NCI-H1694 (cell line): ENCODE results near the gene GAB1.
A peak's percentile ranks its signal among the peaks of the same experiment; 100 is the strongest.

Experiments used
- DNase-seq: peaks from one replicate; lab custom pipeline; 2025; lab: John Stamatoyannopoulos, UW

GAB1 gene

GRCh38 chr4:143489106-143489505, 152.4 kb downstream of the GAB1 start:
- DNase-seq: no peak

GRCh38 chr4:143498021-143498420, 161.3 kb downstream of the GAB1 start:
- DNase-seq: no peak

DNA sequence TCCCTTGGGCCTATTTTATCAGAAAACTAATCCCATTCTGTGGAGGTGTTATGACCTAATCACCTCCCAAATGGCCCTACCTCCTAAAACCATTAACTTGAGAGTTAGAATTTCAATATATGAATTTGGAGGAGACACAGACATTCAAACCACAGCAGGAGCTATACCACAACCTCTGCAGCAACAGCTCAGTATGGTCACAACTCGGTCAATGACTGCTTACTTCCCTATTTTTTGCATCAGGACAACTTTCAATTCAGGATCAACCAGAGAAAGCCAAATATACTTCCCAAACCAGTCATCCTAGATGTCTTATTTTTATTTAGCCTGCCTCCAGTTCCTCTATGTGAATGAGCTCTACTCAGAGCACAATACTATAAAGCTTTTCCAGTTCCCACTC, 165.6 kb downstream of the GAB1 start:
- no peak for DNase-seq

- no peak for DNase-seq
These were observed 169.4 kb downstream of the GAB1 start for GRCh38 chr4:143506031-143506430.

DNA sequence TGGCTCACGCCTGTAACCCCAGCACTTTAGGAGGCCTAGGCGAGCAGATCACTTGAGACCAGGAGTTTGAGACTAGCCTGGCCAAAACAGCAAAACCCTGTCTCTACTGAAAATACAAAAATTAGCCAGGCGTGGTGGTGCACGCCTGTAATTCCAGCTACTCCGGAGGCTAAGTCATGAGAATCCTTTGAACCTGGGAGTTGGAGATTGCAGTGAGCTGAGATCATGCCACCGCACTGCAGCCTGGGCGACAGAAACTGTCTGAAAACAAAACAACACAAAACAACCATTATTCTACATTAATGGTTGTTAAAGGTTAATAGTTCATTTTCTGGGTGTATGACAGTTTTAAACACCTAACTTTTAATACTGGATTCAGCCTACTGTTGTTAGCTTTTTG, 175.2 kb downstream of the GAB1 start:
- no peak for DNase-seq

DNA sequence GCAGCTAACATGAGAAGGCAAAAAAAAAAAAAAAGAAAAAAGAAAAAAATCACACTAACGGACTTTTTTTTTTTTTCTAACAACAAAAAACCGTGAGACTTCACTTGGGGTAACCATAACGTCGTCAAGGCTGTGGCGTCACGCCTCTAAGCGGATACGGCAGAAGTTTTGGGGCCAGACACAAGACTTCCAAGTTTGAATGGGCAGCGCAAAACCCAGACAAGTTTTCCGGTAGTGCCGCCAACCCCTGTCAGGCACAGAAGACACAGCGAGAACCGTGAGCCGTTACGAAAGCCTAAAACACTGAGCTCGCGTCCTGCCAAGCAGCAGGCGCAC, 176.3 kb downstream of the GAB1 start:
- DNase-seq: no peak

GRCh38 chr4:143513314-143514168, 176.9 kb downstream of the GAB1 start, which contains the start of gene SMARCA5:
Gene SMARCA5 (plus strand): TSS chr4:143513702. CDS start chr4:143513925, 223 bp downstream.
- DNase-seq: peak; percentile 92

DNA sequence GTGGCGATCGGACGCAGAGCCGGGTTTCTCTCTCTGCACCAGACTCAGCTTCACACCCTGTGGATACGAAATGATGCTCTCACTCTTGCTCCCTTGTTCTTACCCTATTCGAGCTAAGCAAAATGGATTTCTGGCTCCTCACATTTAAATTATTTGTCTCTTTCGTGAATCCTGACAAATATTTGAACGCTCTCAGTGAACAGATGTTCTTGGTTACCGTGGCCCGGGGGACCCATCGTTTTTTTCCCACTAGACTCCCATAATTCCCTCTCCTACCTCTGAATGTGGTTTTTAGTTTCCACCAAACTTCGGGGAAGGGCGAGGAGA, 177.5 kb downstream of the GAB1 start:
- no peak for DNase-seq

DNA sequence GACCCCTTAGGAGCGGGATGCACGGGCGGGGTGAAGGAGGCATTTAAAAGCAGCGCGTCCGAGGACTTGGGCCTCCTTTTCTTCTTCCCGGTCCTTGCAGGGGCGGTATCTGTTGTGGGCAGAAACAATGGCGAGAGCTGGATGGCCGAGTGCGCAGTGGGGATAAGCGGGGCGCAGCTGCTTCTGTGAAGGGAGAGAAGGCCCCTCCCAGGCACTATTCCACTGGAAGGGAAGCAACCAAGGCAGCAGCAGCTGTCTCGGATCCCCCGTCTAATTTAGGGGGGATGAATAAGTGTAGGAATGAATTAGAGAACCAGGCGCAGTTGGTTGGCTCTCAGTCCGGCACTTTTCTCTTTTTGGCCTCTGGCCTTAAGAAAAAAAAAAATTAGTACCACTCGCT, 177.8 kb downstream of the GAB1 start:
- DNase-seq: no peak

DNA sequence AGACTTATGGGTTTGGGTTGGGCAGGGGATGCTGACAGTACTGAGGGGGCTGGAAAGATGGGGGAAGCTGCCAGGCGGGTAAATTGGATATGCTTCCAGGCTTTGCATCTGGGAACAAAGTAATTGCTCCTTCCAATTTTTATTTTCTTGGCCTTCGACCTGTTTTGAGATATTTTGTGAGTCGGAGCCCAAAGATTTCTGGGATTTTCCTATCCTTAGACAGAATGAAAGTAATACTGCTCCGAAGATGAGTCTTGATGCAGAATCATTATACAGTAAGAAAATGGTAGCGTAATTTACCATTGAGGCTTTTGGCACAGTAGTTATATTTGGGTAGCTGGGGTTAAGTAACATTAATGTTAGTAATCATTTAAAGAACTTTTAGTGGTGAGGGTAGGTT, 178.2 kb downstream of the GAB1 start:
- DNase-seq: no peak

DNA sequence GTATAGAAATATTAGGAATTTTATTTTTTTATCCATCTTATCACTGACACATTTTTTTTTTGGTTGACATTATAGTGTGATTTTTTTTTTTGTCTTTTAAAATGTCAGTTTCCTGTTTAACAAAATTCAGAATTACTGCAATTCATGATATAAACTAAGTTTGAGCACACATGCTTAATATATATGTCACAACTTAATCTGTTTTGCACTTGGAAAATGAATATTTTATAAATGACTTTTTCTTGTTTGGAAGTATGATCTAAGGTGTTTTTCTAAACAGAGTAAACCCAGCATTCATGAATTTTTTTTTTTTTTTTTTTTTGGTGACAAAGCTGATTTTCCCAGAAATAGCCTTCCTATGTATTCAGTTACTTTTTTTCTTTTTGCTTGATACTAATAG, 179.2 kb downstream of the GAB1 start:
- DNase-seq: no peak

- no peak for DNase-seq
These were observed 181.1 kb downstream of the GAB1 start for GRCh38 chr4:143517764-143518163.
